GM19324 (cell line): ENCODE data around the gene OR6C3.
"Not testable (repeated sequence)": the region's sequence is repeated elsewhere in the genome, so short reads cannot be mapped to it uniquely, and the experiment has no call there.

ENCODE experiments used
- ATAC-seq: cut with Tn5 transposase; IDR thresholded peaks from one replicate; pipeline ENCODE4 v1.9.1; 2021; ENCODE audit warnings: mild to moderate bottlenecking, moderate library complexity; ENCODE audit not compliant: unreplicated experiment, low FRiP score

Gene OR6C3

GRCh38 chr12:55330446-55330845, at the start of gene OR6C3:
OR6C3 (plus strand) TSS chr12:55330746; CDS start chr12:55331701, 955 bp downstream.
- no peak for ATAC-seq

- no peak for ATAC-seq
Observed at GRCh38 chr12:55280991-55281390, 49.6 kb upstream of the OR6C3 start.

- no peak for ATAC-seq
Observed at GRCh38 chr12:55289999-55290398, 40.5 kb upstream of the OR6C3 start.

- no peak for ATAC-seq
Observed at GRCh38 chr12:55296469-55296868, 34.1 kb upstream of the OR6C3 start, which contains the start of gene OR6C6. OR6C6 (minus strand) TSS chr12:55296569; CDS start chr12:55295232, 1,337 bp downstream.

- ATAC-seq: no peak
Observed at GRCh38 chr12:55314043-55314442, 16.5 kb upstream of the OR6C3 start, which contains the start of gene OR6C1. OR6C1 (plus strand) TSS chr12:55314343; CDS start chr12:55320600, 6,257 bp downstream.

GRCh38 chr12:55320201-55320600, 10.3 kb upstream of the OR6C3 start:
- no peak for ATAC-seq

GRCh38 chr12:55325801-55326200, 4.7 kb upstream of the OR6C3 start:
- ATAC-seq: not testable (repeated sequence)

- no peak for ATAC-seq
Observed at GRCh38 chr12:55336002-55336401, 5.5 kb downstream of the OR6C3 start.

GRCh38 chr12:55355338-55355737, 24.8 kb downstream of the OR6C3 start:
- not testable (repeated sequence) for ATAC-seq

GRCh38 chr12:55362675-55363074, 32.1 kb downstream of the OR6C3 start, which contains the start of gene OR6C75:
OR6C75 (plus strand) TSS chr12:55362975; CDS start chr12:55365111, 2,136 bp downstream.
- ATAC-seq: no peak

- no peak for ATAC-seq
Observed at GRCh38 chr12:55365086-55365485, 34.5 kb downstream of the OR6C3 start.

- ATAC-seq: no peak
Observed at GRCh38 chr12:55372521-55372920, 42.0 kb downstream of the OR6C3 start.
